Lower leg skin (tissue), 4 donors: Measurements from ENCODE around the gene ANKRD2. TPM values are rescaled to one million over a fixed set of nuclear protein-coding genes. Genes with fewer than 3 reads are reported as not detected.

Experiments used
- DNase-seq, 2 donors: peaks; one replicate each; pipeline ENCODE4 v3.0.0-alpha.2; 2019; ENCODE audit warnings: low spot score in 2 of 2
- H3K4me3 ChIP-seq: fragments of 200-600 bp; sonication (generic); 2 replicates; pipeline ENCODE4 v1.5.1; 2017; ENCODE audit warnings: mild to moderate bottlenecking, low read depth; ENCODE audit not compliant: poor library complexity, severe bottlenecking
- POLR2A ChIP-seq, 2 donors: fragments of 450-650 bp; IDR thresholded peaks; one replicate each; pipeline ENCODE4 v1.6.1; 2016 to 2017; ENCODE audit warnings: antibody characterized with exemption in 2 of 2, mild to moderate bottlenecking in 1 of 2, moderate library complexity in 1 of 2
- WGBS, 2 donors: methylation state at CpG; one replicate each; pipeline ENCODE4 v1.1.5; 2018; 5-methylcytosine and 5-hydroxymethylcytosine counted together
- intact Hi-C: fragments of 100-400 bp; cut with DNase I; formaldehyde crosslinking; loops from one replicate; pipeline ENCODE4 v1.15.0; 2023; ENCODE audit warnings: low total_unique reads
- total RNA-seq, 4 donors: library from RNA; depleted of rRNA; stranded (reverse); fragments of >200 nt; gene quantifications; one replicate each; pipeline ENCODE4 v1.1.0, GENCODE V29; 2016
- TF ChIP-seq, protein P1 (sequence below), 3 donors: fragments of 450-650 bp; IDR thresholded peaks; one replicate each; pipeline ENCODE4 v1.5.1; 2016; ENCODE audit warnings: antibody characterized with exemption in 3 of 3, mild to moderate bottlenecking in 3 of 3, moderate library complexity in 2 of 3

ANKRD2 gene
- total RNA-seq, 4 donors from 2014 or later, result 3.6 to 5.5 (median 4.8) TPM

DNA sequence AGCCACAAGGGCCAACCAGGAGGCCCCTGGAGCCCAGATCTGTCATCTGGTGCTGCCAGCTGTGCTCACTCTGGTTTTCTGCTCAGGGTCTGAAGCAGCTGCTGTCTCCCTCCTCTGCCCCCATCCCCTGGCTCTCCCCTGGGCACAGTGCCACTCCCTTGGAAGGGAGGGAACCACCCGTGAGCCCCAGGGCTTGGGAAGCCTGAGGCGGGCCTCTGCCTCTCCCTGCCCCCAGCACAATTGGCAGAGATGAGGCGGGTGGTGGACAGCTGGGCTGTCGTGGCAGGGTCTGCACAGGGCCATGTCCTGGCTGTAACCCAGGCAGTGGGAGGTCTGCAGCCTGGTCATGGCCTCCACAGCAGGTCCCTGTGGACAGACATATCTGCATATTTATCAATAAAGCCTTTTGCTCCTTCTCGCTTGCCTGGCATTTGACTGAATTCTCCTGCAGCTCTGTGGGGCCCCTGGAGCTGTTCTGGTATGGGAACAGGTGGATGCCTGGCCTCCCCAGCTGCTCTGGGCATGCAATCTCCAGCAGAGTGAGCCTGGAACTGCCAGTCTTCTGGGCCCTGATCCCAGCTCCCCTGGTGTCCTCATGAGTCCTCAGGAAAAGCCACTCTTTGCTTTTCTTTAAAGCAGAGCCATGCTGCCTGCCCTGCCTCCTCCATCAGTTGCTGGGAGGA lies 1.6 kb upstream of the ANKRD2 start:
- 47 to 55% methylated on average over 5 of the region's 5 CpGs for WGBS, 2 donors
- H3K4me3 ChIP-seq, result no peak overlapping the region
- no peak for TF ChIP-seq POLR2A (IDR thresholded peaks at IDR 0.05)
- TF ChIP-seq, protein P1, sequence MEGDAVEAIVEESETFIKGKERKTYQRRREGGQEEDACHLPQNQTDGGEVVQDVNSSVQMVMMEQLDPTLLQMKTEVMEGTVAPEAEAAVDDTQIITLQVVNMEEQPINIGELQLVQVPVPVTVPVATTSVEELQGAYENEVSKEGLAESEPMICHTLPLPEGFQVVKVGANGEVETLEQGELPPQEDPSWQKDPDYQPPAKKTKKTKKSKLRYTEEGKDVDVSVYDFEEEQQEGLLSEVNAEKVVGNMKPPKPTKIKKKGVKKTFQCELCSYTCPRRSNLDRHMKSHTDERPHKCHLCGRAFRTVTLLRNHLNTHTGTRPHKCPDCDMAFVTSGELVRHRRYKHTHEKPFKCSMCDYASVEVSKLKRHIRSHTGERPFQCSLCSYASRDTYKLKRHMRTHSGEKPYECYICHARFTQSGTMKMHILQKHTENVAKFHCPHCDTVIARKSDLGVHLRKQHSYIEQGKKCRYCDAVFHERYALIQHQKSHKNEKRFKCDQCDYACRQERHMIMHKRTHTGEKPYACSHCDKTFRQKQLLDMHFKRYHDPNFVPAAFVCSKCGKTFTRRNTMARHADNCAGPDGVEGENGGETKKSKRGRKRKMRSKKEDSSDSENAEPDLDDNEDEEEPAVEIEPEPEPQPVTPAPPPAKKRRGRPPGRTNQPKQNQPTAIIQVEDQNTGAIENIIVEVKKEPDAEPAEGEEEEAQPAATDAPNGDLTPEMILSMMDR (IDR thresholded peaks at IDR 0.05), result no peak
- no peak for DNase-seq
- intact Hi-C loops, result no loop called here

GRCh38 chr10:97571622-97572021 lies 957 bp upstream of the ANKRD2 start:
- intact Hi-C loops, result no loop called here
- no peak overlapping the region for H3K4me3 ChIP-seq
- DNase-seq, result no peak
- 55 to 58% methylated on average over 3 of the region's 3 CpGs for WGBS, 2 donors
- TF ChIP-seq POLR2A (IDR thresholded peaks at IDR 0.05), result no peak
- TF ChIP-seq, protein P1 (IDR thresholded peaks at IDR 0.05), result no peak

- WGBS, 2 donors, result 96 to 100% methylated on average over 2 of the region's 2 CpGs
- H3K4me3 ChIP-seq, result no peak overlapping the region
- DNase-seq, result no peak
- TF ChIP-seq, protein P1 (IDR thresholded peaks at IDR 0.05), result no peak
- intact Hi-C loops, result no loop called here
These were observed 442 bp downstream of the ANKRD2 start for GRCh38 chr10:97573021-97573420.

- no peak for DNase-seq
- intact Hi-C loops, result no loop called here
- WGBS, 2 donors, result 48 to 92% methylated on average over 2 of the region's 2 CpGs
- TF ChIP-seq, protein P1 (IDR thresholded peaks at IDR 0.05), result no peak
- TF ChIP-seq POLR2A (IDR thresholded peaks at IDR 0.05), result no peak
- no peak overlapping the region for H3K4me3 ChIP-seq
These were observed 1.1 kb downstream of the ANKRD2 start for GRCh38 chr10:97573672-97574071.

- 44 to 49% methylated on average over 4 of the region's 4 CpGs for WGBS, 2 donors
These were observed 2.0 kb downstream of the ANKRD2 start for GRCh38 chr10:97574374-97575126.

More at GRCh38 chr10:97574374-97575126, 2.0 kb downstream of the ANKRD2 start:
- no peak for TF ChIP-seq POLR2A (IDR thresholded peaks at IDR 0.05)
- TF ChIP-seq, protein P1 (IDR thresholded peaks at IDR 0.05), result no peak
- no peak overlapping the region for H3K4me3 ChIP-seq
- peak in 1 of 2 donors; percentile 66 for DNase-seq
- intact Hi-C loops, result no loop called here
